WTC11 (cell line): ENCODE results near the gene ARHGAP6. TPM values are rescaled to one million over a fixed set of nuclear protein-coding genes. Genes with fewer than 3 reads are reported as not detected.

Experiments
- ATAC-seq: fragments of 200-7000 bp; cut with Tn5 transposase; 2 replicates; pipeline ENCODE4 v1.10.0; 2021; ENCODE audit warnings: mild to moderate bottlenecking, moderate library complexity
- CTCF ChIA-PET: fragments of 300-600 bp; sonication (Branson Sonifier 250); formaldehyde crosslinking; loops from one replicate; lab custom pipeline; 2021; ENCODE audit warnings: antibody characterized with exemption; lab: Charles Lee
- POLR2A ChIA-PET: fragments of 350-600 bp; sonication (Branson Sonifier 250); formaldehyde crosslinking; loops from one replicate; lab custom pipeline; 2021; ENCODE audit warnings: antibody characterized with exemption; lab: Charles Lee
- DNase-seq: peaks from one replicate; pipeline ENCODE4 v3.0.0; 2021; ENCODE audit warnings: low spot score
- H3K27ac Mint-ChIP-seq: 2 replicates; pipeline ENCODE4 v1.8.0; 2021; ENCODE audit warnings: mixed read lengths
- H3K27me3 Mint-ChIP-seq: 2 replicates; pipeline ENCODE4 v1.8.0; 2021; ENCODE audit warnings: low read depth, mild to moderate bottlenecking, moderate library complexity, mixed read lengths
- H3K36me3 Mint-ChIP-seq: 2 replicates; pipeline ENCODE4 v1.8.0; 2021; ENCODE audit warnings: mixed read lengths
- H3K4me1 Mint-ChIP-seq: 2 replicates; pipeline ENCODE4 v1.8.0; 2022; ENCODE audit warnings: mixed read lengths
- H3K4me3 Mint-ChIP-seq: 2 replicates; pipeline ENCODE4 v1.8.0; 2021; ENCODE audit warnings: mild to moderate bottlenecking, moderate library complexity, mixed read lengths
- H3K9me3 Mint-ChIP-seq: 2 replicates; pipeline ENCODE4 v1.8.0; 2021; ENCODE audit warnings: mixed read lengths
- CBFB ChIP-seq: sonication (generic); formaldehyde crosslinking; IDR thresholded peaks from 2 replicates; pipeline ENCODE4 v1.8.1; 2022; ENCODE audit warnings: mild to moderate bottlenecking, low read depth, missing genetic modification reagents
- CREB1 ChIP-seq: sonication (generic); formaldehyde crosslinking; IDR thresholded peaks from 2 replicates; pipeline ENCODE4 v1.8.0; 2023; ENCODE audit warnings: mild to moderate bottlenecking, missing genetic modification reagents
- ELF4 ChIP-seq: sonication (generic); formaldehyde crosslinking; IDR thresholded peaks from 2 replicates; pipeline ENCODE4 v1.8.1; 2022; ENCODE audit warnings: low read depth, mild to moderate bottlenecking, moderate library complexity, missing genetic modification reagents
- EMX1 ChIP-seq: fragments of 250-450 bp; sonication (Bioruptor Pico); IDR thresholded peaks from 2 replicates; pipeline ENCODE4 v1.8.0; 2021; ENCODE audit warnings: mild to moderate bottlenecking
- FOXP1 ChIP-seq: sonication (generic); formaldehyde crosslinking; IDR thresholded peaks from 2 replicates; pipeline ENCODE4 v1.8.0; 2022; ENCODE audit warnings: missing genetic modification reagents, mild to moderate bottlenecking, moderate library complexity, borderline replicate concordance
- GABPB1 ChIP-seq: sonication (generic); formaldehyde crosslinking; IDR thresholded peaks from 2 replicates; pipeline ENCODE4 v1.8.1; 2023; ENCODE audit warnings: mild to moderate bottlenecking, missing genetic modification reagents
- HMGA2 ChIP-seq: fragments of 250-450 bp; sonication (Bioruptor Pico); IDR thresholded peaks from 2 replicates; pipeline ENCODE4 v1.4.0; 2021; ENCODE audit warnings: mild to moderate bottlenecking, moderate library complexity
- MXD4 ChIP-seq: fragments of 250-450 bp; sonication (Bioruptor Pico); IDR thresholded peaks from 2 replicates; pipeline ENCODE4 v1.8.0; 2021; ENCODE audit warnings: mild to moderate bottlenecking, moderate library complexity, borderline replicate concordance
- NFYB ChIP-seq: sonication (generic); formaldehyde crosslinking; conservative IDR thresholded peaks from 2 replicates; pipeline ENCODE4 v1.8.0; 2022; ENCODE audit warnings: low read depth, missing genetic modification reagents
- SMAD4 ChIP-seq: sonication (generic); formaldehyde crosslinking; IDR thresholded peaks from 2 replicates; pipeline ENCODE4 v1.8.0; 2022; ENCODE audit warnings: mild to moderate bottlenecking, missing genetic modification reagents
- SOX15 ChIP-seq: fragments of 250-450 bp; sonication (Bioruptor Pico); IDR thresholded peaks from 2 replicates; pipeline ENCODE4 v1.9.0; 2021; ENCODE audit warnings: mild to moderate bottlenecking
- TP53 ChIP-seq: sonication (generic); formaldehyde crosslinking; IDR thresholded peaks from 2 replicates; pipeline ENCODE4 v1.8.1; 2023; ENCODE audit warnings: mild to moderate bottlenecking, missing genetic modification reagents
- ZNF138 ChIP-seq: sonication (generic); formaldehyde crosslinking; conservative IDR thresholded peaks from 2 replicates; pipeline ENCODE4 v1.8.1; 2022; ENCODE audit warnings: mild to moderate bottlenecking, moderate library complexity, missing genetic modification reagents
- ZNF416 ChIP-seq: fragments of 250-450 bp; sonication (Bioruptor Pico); IDR thresholded peaks from 2 replicates; pipeline ENCODE4 v1.9.0; 2021; ENCODE audit warnings: mild to moderate bottlenecking, inconsistent platforms
- total RNA-seq: library from RNA; stranded (reverse); gene quantifications from 3 replicates; pipeline ENCODE4 v1.2.3, GENCODE V29; 2021
- TF ChIP-seq, protein P1 (sequence below): sonication (generic); formaldehyde crosslinking; IDR thresholded peaks from 2 replicates; pipeline ENCODE4 v1.8.0; 2022; ENCODE audit warnings: missing genetic modification reagents
- TF ChIP-seq, protein P2 (sequence below): sonication (generic); formaldehyde crosslinking; IDR thresholded peaks from 2 replicates; pipeline ENCODE4 v1.8.1; 2022; ENCODE audit warnings: mild to moderate bottlenecking, moderate library complexity, missing genetic modification reagents
- TF ChIP-seq, protein P3 (sequence below): sonication (generic); formaldehyde crosslinking; IDR thresholded peaks from 2 replicates; pipeline ENCODE4 v1.8.1; 2022; ENCODE audit warnings: missing genetic modification reagents, borderline replicate concordance
- TF ChIP-seq, protein P4 (sequence below): sonication (generic); formaldehyde crosslinking; IDR thresholded peaks from 2 replicates; pipeline ENCODE4 v1.8.1; 2022; ENCODE audit warnings: low read depth, missing genetic modification reagents, borderline replicate concordance
- TF ChIP-seq, protein P5 (sequence below): sonication (generic); formaldehyde crosslinking; IDR thresholded peaks from 2 replicates; pipeline ENCODE4 v1.8.0; 2023; ENCODE audit warnings: missing genetic modification reagents

The ARHGAP6 gene
- total RNA-seq, 1 experiment from 2014 or later: 1.0 TPM

DNA sequence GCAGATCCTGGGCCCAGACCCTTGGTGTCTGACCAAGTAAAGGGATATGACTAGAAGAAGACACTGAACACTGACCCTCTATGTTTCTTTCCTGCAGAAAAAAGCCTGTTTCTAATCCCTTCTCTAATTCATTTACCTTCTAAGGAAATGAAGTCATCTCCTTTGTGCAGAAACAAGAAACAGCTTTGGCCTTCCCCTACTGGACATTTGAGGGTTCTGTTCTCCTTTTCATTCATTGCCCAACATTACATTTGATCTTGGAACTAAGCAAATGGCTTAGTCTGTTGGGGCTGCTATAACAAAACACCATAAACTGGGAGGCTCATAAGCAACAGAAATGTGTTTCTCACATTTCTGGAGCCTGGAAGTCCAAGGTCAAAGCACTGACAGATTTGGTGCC lies 534.6 kb downstream of the ARHGAP6 start (continued):
- TF ChIP-seq, protein P1, sequence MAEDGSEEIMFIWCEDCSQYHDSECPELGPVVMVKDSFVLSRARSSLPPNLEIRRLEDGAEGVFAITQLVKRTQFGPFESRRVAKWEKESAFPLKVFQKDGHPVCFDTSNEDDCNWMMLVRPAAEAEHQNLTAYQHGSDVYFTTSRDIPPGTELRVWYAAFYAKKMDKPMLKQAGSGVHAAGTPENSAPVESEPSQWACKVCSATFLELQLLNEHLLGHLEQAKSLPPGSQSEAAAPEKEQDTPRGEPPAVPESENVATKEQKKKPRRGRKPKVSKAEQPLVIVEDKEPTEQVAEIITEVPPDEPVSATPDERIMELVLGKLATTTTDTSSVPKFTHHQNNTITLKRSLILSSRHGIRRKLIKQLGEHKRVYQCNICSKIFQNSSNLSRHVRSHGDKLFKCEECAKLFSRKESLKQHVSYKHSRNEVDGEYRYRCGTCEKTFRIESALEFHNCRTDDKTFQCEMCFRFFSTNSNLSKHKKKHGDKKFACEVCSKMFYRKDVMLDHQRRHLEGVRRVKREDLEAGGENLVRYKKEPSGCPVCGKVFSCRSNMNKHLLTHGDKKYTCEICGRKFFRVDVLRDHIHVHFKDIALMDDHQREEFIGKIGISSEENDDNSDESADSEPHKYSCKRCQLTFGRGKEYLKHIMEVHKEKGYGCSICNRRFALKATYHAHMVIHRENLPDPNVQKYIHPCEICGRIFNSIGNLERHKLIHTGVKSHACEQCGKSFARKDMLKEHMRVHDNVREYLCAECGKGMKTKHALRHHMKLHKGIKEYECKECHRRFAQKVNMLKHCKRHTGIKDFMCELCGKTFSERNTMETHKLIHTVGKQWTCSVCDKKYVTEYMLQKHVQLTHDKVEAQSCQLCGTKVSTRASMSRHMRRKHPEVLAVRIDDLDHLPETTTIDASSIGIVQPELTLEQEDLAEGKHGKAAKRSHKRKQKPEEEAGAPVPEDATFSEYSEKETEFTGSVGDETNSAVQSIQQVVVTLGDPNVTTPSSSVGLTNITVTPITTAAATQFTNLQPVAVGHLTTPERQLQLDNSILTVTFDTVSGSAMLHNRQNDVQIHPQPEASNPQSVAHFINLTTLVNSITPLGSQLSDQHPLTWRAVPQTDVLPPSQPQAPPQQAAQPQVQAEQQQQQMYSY (CRISPR knock-in tag): no peak

DNA sequence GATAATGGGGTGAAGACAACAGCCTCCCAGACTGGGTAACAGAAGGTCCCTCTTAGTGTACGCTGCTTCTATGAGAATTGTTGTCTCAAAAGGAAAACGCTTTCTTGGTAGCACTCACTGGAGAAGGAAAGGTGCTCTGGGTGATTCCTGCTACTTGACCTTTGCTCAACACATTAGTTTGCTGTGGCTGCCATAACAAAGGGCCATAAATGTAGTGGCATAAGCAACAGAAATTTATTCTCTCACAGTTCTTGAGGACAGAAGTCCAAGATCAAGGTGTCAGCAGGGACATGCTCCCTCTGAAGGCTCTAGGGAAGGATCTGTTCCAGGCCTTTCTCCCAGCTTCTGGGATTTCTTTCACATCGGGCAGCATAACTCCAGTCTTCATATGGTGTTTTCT lies 535.6 kb downstream of the ARHGAP6 start:
- Mint-ChIP-seq H3K36me3 (no peaks in the 10 kb centered on the region), H3K9me3 (peaks cover 4% of the 10 kb centered on the region), H3K27ac (no peak overlapping the region)
- CTCF ChIA-PET: no interaction called here
- TF ChIP-seq HMGA2 (CRISPR knock-in tag) (no peak), GABPB1 (CRISPR knock-in tag) (no peak), ZNF416 (CRISPR knock-in tag) (no peak), FOXP1 (no peak), EMX1 (CRISPR knock-in tag) (no peak), MXD4 (no peak), SOX15 (CRISPR knock-in tag) (no peak), TP53 (CRISPR knock-in tag) (no peak), NFYB (no peak), CREB1 (CRISPR knock-in tag) (no peak)
- TF ChIP-seq, protein P2, sequence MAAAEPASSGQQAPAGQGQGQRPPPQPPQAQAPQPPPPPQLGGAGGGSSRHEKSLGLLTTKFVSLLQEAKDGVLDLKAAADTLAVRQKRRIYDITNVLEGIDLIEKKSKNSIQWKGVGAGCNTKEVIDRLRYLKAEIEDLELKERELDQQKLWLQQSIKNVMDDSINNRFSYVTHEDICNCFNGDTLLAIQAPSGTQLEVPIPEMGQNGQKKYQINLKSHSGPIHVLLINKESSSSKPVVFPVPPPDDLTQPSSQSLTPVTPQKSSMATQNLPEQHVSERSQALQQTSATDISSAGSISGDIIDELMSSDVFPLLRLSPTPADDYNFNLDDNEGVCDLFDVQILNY (CRISPR knock-in tag): no peak
- TF ChIP-seq, protein P3, sequence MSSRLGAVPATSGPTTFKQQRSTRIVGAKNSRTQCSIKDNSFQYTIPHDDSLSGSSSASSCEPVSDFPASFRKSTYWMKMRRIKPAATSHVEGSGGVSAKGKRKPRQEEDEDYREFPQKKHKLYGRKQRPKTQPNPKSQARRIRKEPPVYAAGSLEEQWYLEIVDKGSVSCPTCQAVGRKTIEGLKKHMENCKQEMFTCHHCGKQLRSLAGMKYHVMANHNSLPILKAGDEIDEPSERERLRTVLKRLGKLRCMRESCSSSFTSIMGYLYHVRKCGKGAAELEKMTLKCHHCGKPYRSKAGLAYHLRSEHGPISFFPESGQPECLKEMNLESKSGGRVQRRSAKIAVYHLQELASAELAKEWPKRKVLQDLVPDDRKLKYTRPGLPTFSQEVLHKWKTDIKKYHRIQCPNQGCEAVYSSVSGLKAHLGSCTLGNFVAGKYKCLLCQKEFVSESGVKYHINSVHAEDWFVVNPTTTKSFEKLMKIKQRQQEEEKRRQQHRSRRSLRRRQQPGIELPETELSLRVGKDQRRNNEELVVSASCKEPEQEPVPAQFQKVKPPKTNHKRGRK (CRISPR knock-in tag): no peak
- TF ChIP-seq, protein P4, sequence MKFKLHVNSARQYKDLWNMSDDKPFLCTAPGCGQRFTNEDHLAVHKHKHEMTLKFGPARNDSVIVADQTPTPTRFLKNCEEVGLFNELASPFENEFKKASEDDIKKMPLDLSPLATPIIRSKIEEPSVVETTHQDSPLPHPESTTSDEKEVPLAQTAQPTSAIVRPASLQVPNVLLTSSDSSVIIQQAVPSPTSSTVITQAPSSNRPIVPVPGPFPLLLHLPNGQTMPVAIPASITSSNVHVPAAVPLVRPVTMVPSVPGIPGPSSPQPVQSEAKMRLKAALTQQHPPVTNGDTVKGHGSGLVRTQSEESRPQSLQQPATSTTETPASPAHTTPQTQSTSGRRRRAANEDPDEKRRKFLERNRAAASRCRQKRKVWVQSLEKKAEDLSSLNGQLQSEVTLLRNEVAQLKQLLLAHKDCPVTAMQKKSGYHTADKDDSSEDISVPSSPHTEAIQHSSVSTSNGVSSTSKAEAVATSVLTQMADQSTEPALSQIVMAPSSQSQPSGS: no peak
- TF ChIP-seq, protein P5, sequence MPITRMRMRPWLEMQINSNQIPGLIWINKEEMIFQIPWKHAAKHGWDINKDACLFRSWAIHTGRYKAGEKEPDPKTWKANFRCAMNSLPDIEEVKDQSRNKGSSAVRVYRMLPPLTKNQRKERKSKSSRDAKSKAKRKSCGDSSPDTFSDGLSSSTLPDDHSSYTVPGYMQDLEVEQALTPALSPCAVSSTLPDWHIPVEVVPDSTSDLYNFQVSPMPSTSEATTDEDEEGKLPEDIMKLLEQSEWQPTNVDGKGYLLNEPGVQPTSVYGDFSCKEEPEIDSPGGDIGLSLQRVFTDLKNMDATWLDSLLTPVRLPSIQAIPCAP (CRISPR knock-in tag): no peak
- TF ChIP-seq, all 79 proteins: peak for 0
- Mint-ChIP-seq H3K4me1 (peaks cover 9% of the 10 kb centered on the region), H3K4me3 (no peak overlapping the region), H3K27me3 (no peaks in the 10 kb centered on the region)
- no peak for DNase-seq
- ATAC-seq: no peak
- POLR2A ChIA-PET: no interaction called here

DNA sequence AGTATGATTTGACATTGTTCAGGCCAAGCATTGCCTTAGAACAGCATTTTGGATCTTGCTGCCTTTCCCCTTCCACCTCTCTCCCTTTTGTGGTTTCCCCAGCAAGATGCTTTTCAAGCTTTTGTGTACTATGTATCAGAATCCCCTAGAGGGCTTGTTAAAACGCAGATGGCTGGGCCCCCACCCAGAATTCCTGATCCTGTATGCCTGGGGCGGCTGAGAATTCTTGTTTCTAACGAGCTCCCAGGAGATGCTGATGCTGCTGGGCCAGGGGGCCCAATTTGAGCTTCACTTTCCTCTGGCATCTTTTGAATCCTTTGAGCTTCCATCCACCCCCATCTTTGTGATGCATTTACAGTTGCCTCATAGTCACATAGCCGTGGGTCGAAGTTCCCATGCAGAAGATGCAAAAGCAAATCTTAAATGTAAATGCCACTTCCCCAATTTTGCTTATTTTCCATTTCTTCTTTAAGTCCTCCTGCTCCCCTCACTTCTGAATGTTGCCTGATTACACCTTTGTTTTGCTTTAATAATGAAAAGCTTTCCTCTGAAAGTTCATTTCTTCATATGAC lies 536.1 kb downstream of the ARHGAP6 start:
- CTCF ChIA-PET: no interaction called here
- H3K27me3 Mint-ChIP-seq: no peaks in the 10 kb centered on the region
- TF ChIP-seq ZNF138 (no peak), SMAD4 (no peak), ELF4 (no peak), CBFB (CRISPR knock-in tag) (no peak), MXD4 (no peak)
- TF ChIP-seq, all 79 proteins: peak for 0
- Mint-ChIP-seq H3K36me3 (no peaks in the 10 kb centered on the region), H3K4me1 (peaks cover 9% of the 10 kb centered on the region), H3K9me3 (peaks cover 4% of the 10 kb centered on the region), H3K4me3 (no peak overlapping the region), H3K27ac (no peak overlapping the region)
- POLR2A ChIA-PET: no interaction called here
- ATAC-seq: no peak; the same call in 1 of the 2 replicates
- no peak for DNase-seq
